ENCODE data around the gene SYNGAP1. TPM values are rescaled to one million over a fixed set of nuclear protein-coding genes. Genes with fewer than 3 reads are reported as not detected.

Gene SYNGAP1
- total and polyA plus RNA-seq, 9 of the 15 experiments (the other 6 are each of a cell fraction or from before 2014, with no cell fraction given), result 0.01 to 22.8 (median 3.2) TPM

- TF ChIP-seq HDAC2 (IDR thresholded peaks at IDR 0.05), result no peak
- TF ChIP-seq ZKSCAN3 (CRISPR knock-in tag; IDR thresholded peaks at IDR 0.05), result no peak
- TF ChIP-seq TGIF2 (CRISPR knock-in tag; IDR thresholded peaks at IDR 0.05), result no peak
- TF ChIP-seq SUPT5H (IDR thresholded peaks at IDR 0.05), result 0 out of 2 replicates have a peak, but pooled peaks have one; percentile 27
- TF ChIP-seq ZNF764 (CRISPR knock-in tag; IDR thresholded peaks at IDR 0.05; ENCODE audit: low read depth), result no peak
- no peak for TF ChIP-seq ZNF444 (CRISPR knock-in tag; IDR thresholded peaks at IDR 0.05)
- TF ChIP-seq ZNF512 (tag; IDR thresholded peaks at IDR 0.05), result peak; percentile 81
- TF ChIP-seq L3MBTL2 (IDR thresholded peaks at IDR 0.05), result no peak
- no peak for TF ChIP-seq KDM4B (IDR thresholded peaks at IDR 0.05; ENCODE audit: borderline replicate concordance in 2 of 2, low read depth in 1 of 2)
- TF ChIP-seq ELF4 (CRISPR knock-in tag; IDR thresholded peaks at IDR 0.05), result no peak
- no peak for TF ChIP-seq ZBTB17 (CRISPR knock-in tag; IDR thresholded peaks at IDR 0.05)
- TF ChIP-seq CTBP1 (IDR thresholded peaks at IDR 0.05; ENCODE audit: borderline replicate concordance), result no peak
- TF ChIP-seq GATAD2A (IDR thresholded peaks at IDR 0.05), result peak; percentile 25; the same call in 1 of the 2 replicates
- no peak for TF ChIP-seq SMC3 (conservative IDR thresholded peaks at IDR 0.05; ENCODE audit: insufficient read depth, low read depth, low read length)
- peak; percentile 63; the same call in 1 of the 2 replicates for TF ChIP-seq ZNF395 (CRISPR knock-in tag; IDR thresholded peaks at IDR 0.05)
- no peak for TF ChIP-seq ZNF347 (CRISPR knock-in tag; IDR thresholded peaks at IDR 0.05; ENCODE audit: low read depth)
Observed at GRCh38 chr6:33419580-33420490, at the start of gene SYNGAP1 (continued).
